HG03354 (cell line): ENCODE data around the gene RTN4RL1.

ENCODE experiments used
- ATAC-seq: cut with Tn5 transposase; IDR thresholded peaks from one replicate; pipeline ENCODE4 v1.9.1; 2021; ENCODE audit warnings: mild to moderate bottlenecking; ENCODE audit not compliant: unreplicated experiment, poor library complexity, severe bottlenecking

Gene RTN4RL1

GRCh38 chr17:2025220-2025621 is at the start of gene RTN4RL1:
Gene RTN4RL1 (minus strand): TSS chr17:2025334. CDS start chr17:2024865, 469 bp downstream.
- no peak for ATAC-seq

- no peak for ATAC-seq
These were observed 49.8 kb upstream of the RTN4RL1 start for GRCh38 chr17:2074919-2075318.

- ATAC-seq = no peak
These were observed 46.5 kb upstream of the RTN4RL1 start for GRCh38 chr17:2071455-2072281.

- no peak for ATAC-seq
These were observed 45.9 kb upstream of the RTN4RL1 start for GRCh38 chr17:2071024-2071385.

GRCh38 chr17:2070241-2071023 is 45.3 kb upstream of the RTN4RL1 start:
- ATAC-seq = peak; percentile 79

- ATAC-seq = no peak
These were observed 43.5 kb upstream of the RTN4RL1 start for GRCh38 chr17:2068519-2069051.

- ATAC-seq = no peak
These were observed 42.9 kb upstream of the RTN4RL1 start for GRCh38 chr17:2068031-2068518.

GRCh38 chr17:2067608-2068024 is 42.5 kb upstream of the RTN4RL1 start:
- ATAC-seq = no peak

- ATAC-seq = no peak
These were observed 42.0 kb upstream of the RTN4RL1 start for GRCh38 chr17:2067048-2067561.

GRCh38 chr17:2065949-2066400 is 40.8 kb upstream of the RTN4RL1 start:
- ATAC-seq = no peak

- no peak for ATAC-seq
These were observed 40.0 kb upstream of the RTN4RL1 start for GRCh38 chr17:2064980-2065785.

- no peak for ATAC-seq
These were observed 39.4 kb upstream of the RTN4RL1 start for GRCh38 chr17:2064520-2064971.

GRCh38 chr17:2064147-2064489 is 39.0 kb upstream of the RTN4RL1 start:
- no peak for ATAC-seq

GRCh38 chr17:2063261-2064146 is 38.4 kb upstream of the RTN4RL1 start:
- ATAC-seq = no peak

GRCh38 chr17:2062571-2063183 is 37.5 kb upstream of the RTN4RL1 start:
- ATAC-seq = no peak

GRCh38 chr17:2061441-2061958 is 36.4 kb upstream of the RTN4RL1 start:
- ATAC-seq = no peak

GRCh38 chr17:2060681-2061440 is 35.7 kb upstream of the RTN4RL1 start:
- no peak for ATAC-seq
